CD4-positive, alpha-beta T cell treated with Interleukin-17A for 1 hour (primary cell): ENCODE data around the gene PPIB.

Experiments
- DNase-seq: peaks from one replicate; pipeline ENCODE4 v3.0.0-alpha.2; 2020

The PPIB gene

DNA sequence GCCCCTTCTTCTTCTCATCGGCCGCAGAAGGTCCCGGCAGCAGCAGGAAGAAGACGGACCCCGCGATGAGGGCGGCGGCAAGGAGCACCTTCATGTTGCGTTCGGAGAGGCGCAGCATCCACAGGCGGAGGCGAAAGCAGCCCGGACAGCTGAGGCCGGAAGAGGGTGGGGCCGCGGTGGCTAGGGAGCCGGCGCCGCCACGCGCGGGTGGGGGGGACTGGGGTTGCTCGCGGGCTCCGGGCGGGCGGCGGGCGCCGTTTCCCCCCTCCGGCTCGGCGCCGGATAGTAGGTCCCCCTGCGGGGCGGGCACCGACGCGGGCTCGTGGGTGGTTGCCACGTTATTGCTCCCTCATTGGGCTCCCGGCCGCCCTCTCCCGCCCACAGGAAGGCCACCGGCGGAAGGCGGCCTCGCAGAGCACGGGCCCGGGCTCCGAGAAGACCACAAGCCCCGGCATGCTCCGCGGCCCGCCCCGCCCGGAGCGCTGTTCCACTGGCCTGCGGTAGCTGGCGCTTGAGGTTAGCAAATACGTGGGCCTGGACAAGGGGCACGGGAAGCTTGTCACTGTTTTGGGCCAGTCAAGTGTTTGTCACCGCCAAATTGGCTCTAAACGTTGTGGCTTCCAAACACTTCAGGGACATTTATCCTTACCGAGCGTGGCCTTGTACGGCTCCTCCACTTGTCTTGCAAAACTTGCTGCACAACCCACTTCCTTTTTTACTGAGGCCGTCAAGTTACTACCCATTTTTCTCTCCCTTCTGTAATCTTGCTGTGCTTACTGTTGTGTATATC lies at the start of gene PPIB:
PPIB (minus strand) TSS at position 154 of the 790 bp plus-strand sequence; CDS start at position 118, 36 bp downstream.
- peak; percentile 97 for DNase-seq

GRCh38 chr15:64211696-64212095 lies 48.9 kb upstream of the PPIB start:
- no peak for DNase-seq

GRCh38 chr15:64210371-64210770 lies 47.5 kb upstream of the PPIB start:
- DNase-seq = no peak

DNA sequence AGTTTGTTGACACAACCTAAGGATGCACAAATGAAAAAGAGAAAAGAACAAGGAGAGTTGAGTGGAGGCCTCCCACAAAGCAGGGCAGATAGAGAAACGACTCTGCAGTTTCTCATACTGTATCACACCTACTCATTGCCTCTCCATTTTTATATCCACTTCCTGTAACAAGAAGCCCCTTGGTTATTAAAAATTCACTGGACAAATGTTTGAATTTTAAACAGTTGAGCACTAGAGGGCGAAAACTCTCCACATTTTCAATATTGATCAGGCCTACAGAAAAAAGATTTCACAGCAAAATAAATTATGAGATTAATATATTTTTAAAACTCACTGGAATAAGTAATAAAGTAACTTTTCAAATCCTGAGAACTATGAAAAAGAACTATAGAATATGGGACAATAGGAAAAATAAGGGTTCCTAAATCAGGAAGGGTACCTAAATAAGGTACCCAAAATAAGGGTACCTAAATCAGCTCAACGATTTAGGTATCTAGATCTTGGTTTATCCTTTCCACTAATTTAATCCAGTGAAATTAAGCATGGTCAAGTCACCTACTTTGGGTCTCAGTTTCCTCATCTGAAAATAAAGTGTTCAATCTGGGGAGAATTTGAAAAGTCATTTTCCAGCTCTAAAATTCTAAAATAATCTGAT lies 47.0 kb upstream of the PPIB start:
- peak; percentile 22 for DNase-seq

DNA sequence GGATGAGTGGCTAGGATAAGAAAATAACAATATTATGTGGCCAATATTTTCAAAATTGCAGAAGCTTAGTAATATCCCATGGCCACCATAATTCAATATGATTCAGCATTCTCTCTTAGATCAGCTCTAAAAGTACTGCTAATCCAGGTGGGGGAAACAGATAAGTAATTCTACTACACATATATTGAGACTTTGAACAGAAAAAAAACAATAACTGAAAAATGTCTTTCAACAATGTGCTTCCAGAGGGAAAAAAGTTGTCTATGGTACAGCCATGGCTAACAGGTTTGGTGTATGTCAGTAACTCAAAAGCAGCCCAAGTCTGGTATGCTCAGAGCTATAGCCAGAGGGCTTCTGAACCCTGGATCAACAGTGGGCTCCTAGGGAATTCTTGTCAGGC lies 42.4 kb upstream of the PPIB start:
- no peak for DNase-seq

GRCh38 chr15:64197425-64197824 lies 34.6 kb upstream of the PPIB start:
- no peak for DNase-seq

DNA sequence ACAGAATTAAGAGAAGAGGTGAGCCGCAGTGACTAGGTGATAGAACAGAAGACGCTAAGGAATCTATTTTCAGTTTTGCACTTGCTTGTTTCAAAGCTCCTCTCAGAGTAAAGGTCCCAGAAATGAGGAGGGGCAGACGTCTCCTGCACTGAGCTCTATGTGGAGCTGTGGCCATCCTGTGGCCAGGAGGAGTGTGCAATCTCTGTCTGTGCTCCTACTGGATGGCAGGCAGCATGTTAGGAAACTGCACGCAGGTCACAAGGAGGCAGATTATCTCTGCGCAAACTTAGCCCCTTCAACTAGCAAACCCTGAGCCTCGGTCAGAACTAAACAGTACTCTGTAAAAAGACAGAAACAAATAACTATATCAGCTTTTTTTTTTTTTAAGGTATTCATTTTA lies 31.1 kb upstream of the PPIB start:
- no peak for DNase-seq

- DNase-seq = no peak
Measured at GRCh38 chr15:64191971-64192830, 29.4 kb upstream of the PPIB start.

DNA sequence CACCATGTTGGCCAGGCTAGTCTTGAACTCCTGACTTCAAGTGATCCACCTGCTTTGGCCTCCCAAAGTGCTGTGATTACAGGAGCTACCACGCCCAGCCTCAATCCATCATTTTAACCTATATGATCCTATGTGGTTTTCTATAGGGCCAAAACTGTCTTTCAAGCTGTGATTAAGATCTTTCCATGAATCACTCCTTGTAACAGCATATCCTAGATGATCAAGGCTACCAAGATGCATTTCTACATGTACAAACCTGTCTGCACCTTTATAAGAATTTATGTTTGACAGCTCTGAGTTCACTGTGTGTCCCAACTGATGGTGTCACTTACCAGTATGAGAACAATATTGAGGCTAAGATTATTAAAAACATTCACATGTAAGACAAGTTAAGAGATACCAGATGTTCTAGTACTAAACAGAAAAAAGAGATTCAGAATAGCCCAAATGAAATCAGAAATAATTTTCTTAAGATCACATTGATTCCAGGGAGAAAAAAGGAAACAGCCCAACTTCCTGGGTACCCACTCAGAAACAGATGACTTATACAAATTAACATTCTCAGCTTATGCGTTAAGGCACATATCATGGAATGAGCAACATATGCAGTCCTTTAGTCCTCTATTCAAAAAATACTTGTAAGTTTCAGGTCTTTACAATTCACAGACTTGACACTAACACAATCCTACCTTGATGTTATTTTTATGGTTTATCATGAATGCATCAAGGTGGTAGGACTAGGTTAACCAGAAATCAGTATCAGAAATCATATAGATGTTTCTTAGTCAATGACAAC lies 24.8 kb upstream of the PPIB start:
- no peak for DNase-seq

DNA sequence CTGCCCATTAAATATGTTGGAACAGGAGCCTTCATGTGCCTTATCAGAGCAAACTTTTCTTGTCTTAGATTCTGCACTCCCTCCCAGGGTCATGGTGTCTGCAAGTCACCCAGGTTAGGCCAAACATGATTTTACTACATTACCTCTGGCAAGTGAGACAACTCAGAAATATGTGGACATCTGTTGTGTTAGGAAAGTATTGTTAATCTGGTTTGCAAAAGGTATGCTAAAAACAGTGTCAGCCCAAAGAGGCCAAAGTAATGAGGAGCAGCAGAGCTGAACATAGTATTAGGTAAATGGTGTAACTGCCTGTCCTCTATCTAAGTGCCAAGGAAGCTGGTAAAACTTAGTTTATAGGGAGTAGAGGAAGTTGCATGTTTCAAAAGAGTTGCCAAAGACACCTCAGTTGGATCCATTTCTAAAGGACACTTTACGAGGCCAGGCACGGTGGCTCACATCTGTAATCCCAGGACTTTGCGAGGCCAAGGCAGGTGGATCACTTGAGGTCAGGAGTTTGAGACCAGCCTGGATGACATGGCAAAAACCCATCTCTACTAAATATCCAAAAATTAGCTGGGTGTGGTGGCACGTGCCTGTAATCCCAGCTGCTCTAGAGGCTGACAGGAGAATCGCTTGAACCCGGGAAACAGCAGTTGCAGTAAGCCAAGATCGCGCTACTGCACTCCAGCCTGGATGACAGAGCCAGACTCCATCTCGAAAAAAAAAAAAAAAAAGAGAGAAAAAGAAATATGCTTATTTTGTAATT lies 22.5 kb upstream of the PPIB start:
- DNase-seq = no peak

- no peak for DNase-seq
Measured at GRCh38 chr15:64182859-64183370, 20.1 kb upstream of the PPIB start.

DNA sequence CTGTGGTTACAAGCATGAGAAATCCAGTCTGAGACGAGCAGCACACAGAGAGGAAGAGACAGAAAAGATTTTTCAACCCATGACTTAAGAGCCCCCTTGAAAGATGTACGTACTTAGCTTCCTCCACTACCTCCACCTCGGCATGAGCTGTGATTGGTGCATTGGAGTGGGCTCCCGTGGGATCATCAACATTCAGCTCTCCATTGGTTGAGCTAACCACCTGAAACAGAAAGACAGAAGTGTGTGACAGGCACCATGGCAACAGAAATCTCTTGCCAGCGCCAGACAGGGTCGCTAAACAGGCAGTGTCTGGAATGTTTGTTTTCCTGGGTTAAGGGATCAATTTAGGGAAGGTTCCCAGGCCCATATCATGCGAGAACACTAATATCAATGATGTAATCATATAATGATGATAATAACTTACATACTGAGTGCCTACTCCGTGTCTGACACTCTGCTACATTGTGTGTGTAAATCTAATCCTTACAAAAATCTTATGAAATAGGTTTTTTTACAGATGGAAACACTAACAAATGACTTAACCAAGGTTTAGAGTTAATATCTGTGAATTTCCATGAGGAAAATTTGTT lies 17.5 kb upstream of the PPIB start:
- DNase-seq = no peak

DNA sequence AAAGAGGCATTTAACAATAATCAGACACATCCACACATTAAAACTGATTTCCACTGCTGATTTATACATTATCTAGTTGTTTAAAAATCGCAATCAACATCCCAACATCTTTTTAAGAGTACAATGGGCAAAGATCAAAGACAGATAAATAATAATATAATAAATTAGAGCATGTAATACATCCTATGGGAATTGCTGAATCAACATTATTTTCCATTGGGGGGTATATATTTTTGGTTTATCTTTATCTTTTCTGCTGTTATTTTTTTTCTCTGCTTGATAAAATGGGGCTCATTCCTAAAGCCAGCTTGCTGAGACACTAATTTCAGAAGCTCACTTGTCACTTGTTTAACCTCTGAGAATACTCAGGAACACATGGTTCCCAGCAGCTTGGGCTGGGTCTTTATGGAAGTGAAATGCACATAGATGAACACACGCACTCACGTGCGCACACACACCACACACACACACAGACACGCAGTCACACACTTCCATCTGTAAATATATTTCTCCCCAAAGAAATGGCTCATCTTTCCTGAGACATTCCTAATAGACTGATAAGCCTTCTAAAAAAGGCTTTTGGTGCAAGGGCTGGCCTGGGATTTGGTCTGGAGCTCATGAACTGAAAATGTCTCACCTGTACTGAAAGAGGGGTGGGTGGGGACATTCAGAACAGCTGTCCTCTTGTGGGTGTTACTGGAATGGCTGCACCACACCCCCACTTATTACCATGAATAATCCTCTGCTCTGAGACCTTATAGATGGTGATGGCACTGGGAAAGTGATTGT lies 3.5 kb upstream of the PPIB start:
- DNase-seq = no peak

DNA sequence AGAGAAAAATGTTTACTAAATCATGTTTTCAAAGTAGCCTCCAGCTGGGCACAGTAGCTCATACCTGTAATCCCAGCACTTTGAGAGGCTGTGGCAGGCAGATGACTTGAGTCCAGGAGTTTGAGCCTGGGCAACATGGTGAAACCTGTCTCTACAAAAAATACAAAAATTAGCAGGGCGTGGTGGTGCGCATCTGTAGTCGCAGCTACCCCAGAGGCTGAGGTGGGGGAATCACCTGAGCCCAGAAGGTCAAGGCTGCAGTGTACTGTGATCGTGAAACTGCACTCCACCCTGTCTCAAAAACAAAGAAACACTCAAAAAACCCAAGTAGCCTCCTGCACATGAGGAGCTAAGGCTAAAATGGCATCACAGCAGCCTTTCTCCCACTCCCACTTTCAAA lies 1.6 kb upstream of the PPIB start:
- no peak for DNase-seq

- no peak for DNase-seq
Measured at GRCh38 chr15:64163659-64164362, 989 bp upstream of the PPIB start.

DNA sequence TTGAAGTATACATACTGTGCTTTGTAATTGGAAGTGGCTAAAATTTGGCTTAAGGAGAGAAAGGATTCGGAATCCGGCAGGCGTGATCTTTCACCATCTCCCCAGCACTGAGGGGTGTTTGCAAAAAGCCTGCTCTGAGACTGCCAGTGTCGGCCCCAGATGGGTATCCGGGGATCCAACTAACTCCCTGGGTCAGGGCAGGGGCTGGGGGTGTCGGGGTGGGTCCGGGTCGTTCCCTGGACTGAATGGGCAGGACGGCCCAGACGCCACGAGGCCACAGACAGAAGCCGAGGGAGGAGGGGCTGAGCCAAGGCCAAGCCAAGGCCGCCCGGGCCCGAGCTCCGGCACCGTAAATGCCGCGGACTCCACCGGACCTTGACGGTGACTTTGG lies 349 bp downstream of the PPIB start:
- DNase-seq = no peak

GRCh38 chr15:64161688-64162477 lies 939 bp downstream of the PPIB start:
- DNase-seq = no peak

GRCh38 chr15:64158363-64159134 lies 4.3 kb downstream of the PPIB start:
- DNase-seq = no peak
